IPS DF 4.7 (cell line): Measurements from ENCODE around the gene CFAP210.

Experiments used
- DNase-seq: peaks from one replicate; pipeline ENCODE4 v3.0.0-alpha.2; 2013; ENCODE audit warnings: low spot score; ENCODE audit errors: extremely low read depth

CFAP210 gene, protein sequence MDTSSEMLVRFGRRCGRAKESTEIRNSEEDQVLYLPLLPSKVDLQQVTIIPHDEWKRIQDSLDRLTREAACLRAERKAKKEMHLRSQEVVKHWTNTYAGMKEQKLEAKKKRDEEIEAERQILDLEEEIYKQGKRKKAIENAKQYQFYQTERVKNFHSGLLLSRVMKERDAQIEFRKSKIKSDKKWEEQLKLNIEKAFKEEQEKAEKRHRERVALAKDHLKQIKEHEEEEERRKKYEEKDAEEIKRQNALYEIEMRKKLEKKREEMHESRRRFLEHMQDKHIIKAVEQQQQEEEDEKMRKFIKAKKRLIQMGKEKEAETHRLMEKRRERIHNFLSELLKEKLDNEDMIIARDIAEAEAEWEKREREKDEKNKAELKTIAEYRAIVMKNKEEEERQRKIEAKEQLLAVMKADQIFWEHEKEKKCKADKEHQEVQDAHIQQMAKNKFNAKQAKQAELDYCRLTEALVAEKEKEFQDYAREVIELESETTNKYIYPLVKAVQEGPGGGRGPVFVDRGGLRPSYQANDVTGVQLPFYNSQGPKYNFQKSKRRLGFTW

DNA sequence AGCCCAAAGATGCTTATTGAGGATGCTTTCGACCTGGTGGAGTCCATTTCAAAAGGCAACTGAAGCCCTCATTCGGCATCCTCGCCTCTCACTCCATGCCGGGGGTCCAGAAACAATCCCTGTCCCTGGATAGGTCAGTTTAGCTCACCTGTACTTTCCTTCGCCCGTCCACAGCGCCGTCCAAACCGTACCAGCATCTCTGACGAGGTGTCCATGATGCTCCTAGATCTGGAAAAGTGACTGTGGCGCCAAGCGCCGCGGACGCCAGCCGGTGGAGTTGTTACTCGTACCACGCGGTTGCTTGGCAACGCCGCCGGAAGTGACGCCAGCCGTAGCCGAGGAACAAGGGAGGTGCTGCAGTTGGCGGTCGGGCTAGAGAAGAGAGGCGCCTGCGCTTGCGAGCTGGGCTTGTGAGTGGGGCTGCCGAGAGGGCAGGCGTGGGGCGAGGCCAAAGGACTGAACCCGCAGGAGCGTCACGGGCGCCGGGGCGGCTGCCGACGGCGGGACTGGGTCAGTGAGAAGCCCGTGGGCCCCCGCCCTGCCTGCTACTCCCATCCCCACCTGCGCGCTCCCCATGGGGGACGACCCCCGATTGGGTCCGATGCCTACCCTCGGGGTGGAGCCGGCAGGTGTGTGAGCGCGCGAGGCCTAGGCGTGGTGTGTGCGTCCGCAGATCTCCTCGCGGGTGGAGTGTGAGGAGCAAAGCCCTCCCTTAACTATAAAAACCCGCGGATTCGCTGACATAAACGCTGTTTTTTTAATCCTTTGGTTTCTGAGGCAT, at the start of gene CFAP210, which contains the start of gene PHOSPHO2:
Gene CFAP210 (minus strand): TSS at position 293 of the 781 bp plus-strand sequence. CDS start 78 bp downstream, at position 215.
Gene PHOSPHO2 (plus strand): TSS at position 357 of the 781 bp plus-strand sequence. CDS start 6,503 bp downstream, outside the sequence.
- peak; percentile 75 for DNase-seq

DNA sequence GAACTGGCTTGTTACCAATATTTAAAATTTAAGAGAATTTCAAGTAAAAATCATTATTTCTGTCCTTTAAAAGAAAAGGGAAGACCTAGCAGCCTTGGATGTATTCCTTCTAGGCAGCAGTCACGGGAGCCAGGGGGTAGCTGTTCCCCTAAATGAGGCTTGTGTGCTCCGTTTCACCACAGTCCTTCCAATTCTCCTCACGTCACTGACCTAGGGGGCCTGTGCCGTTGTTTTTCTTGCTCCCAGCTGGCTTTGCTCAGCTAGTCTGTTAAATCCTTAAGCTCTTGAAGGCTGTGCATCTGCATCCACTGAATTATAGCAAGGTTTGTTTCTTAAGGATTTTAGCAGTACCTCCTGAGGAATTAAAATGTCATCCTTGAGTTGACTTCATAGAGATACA, 49.3 kb upstream of the CFAP210 start:
- DNase-seq = no peak

DNA sequence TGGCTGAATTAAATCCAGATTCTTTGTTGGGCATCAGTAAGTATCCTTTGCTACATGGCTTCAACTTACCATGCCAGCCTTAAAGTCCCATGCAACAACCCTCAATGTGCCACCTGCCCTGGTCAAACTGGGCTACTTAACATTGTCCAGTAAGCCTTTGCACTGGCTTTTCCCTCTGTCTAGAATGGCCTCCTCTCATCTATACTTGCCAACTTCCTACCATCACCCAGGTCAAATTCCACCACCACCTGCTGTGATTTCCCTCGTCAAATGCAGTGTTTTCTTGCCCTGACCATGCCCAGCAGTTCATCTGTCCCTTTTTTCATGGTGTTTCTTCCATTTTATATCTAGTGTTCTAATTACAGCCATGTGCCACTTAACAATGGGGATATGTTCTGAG, 45.1 kb upstream of the CFAP210 start:
- DNase-seq = no peak

DNA sequence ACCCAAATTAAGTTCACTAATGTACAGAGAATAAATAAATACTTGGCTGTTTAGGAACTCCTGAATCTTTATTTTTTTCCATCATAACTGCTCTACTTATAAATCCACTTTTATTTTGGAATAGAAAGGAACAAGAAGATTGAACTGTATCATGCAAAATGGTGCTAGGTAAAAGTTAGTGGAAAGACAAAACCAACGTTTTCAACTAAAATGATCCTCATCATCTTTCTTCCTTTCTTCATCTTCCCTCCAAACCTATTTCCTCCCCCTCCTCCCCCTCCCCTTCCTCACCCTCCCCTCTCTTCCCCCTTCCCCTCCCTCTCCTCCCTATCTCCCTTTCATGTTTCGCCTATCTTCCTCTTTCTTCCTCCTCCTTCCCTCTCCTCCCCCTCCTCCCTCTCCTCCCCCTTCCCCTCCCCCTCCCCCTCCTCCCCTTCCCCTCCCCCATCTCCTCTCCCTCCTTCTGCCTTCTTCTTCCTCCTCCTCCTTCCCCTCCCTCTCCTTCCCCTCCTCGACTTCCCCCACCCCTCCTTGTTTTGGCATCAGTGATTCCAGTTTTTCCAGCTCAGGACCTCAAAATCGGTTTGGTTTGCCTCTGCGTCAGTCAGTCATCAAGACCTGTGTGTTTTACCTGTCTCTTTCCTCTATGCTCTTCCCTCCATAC, 44.5 kb upstream of the CFAP210 start:
- no peak for DNase-seq

DNA sequence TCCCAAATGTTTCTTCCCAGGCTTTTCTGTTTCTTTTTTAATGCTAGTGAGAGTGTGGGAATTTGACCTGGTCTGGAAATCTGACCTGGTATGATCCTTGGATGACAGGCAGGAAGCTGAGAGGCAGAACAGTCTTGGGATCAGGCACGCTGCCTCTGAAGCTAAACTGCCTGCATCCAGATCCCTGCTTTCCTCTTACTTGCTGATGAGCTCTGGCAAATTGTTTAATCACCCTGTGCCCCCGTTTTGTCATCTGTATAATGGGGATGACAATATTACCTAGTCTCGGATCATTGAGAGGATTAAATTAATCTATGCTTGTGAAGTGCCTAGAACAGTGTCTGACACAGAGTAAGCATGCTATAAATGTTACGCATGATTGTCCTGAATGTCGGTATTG, 42.7 kb upstream of the CFAP210 start:
- no peak for DNase-seq

DNA sequence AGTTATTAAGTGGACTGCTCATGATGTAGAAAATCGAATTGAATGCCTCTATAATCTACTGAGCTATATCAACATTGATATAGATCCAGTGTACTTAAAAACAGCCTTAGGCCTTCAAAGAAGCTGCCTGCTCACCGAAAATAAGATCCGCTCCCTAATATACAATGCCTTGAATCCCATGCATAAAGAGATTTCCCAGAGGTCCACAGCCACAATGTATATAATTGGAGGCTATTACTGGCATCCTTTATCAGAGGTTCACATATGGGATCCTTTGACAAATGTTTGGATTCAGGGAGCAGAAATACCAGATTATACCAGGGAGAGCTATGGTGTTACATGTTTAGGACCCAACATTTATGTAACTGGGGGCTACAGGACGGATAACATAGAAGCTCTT, 41.4 kb upstream of the CFAP210 start:
- DNase-seq = no peak

DNA sequence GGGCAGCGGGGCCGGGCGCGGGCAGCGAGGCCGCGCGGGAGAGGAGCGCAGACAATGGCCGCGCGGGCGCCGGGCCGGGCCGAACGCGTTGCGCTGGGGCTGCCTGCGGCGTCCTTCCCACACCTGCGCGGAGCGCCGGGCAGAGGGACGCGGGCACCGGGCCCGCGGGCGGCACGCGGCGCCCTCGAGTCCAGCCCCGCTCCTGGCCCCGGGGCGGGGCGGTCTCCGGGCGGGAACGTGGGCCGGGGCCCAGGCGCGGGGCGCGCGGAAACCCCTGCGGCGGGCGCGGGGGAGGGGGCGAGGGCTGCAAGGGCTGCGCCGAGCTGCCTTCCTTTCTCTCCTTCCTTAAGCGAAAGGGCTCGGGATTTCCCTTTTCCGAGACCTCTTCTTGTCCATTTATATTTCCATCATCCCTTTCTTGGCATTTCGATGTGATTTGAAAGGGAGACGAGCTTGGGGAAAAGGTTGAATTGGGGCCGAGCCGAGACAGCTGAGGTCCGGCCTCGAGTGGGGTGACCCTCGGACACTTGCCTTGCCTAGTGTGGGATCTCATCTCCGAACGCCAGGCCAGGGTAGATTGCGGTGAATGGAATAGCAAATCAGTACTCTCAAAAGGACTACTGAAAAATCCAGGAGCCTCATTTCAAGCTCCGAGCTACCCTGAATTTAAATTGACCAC, 40.1 kb upstream of the CFAP210 start:
- no peak for DNase-seq

DNA sequence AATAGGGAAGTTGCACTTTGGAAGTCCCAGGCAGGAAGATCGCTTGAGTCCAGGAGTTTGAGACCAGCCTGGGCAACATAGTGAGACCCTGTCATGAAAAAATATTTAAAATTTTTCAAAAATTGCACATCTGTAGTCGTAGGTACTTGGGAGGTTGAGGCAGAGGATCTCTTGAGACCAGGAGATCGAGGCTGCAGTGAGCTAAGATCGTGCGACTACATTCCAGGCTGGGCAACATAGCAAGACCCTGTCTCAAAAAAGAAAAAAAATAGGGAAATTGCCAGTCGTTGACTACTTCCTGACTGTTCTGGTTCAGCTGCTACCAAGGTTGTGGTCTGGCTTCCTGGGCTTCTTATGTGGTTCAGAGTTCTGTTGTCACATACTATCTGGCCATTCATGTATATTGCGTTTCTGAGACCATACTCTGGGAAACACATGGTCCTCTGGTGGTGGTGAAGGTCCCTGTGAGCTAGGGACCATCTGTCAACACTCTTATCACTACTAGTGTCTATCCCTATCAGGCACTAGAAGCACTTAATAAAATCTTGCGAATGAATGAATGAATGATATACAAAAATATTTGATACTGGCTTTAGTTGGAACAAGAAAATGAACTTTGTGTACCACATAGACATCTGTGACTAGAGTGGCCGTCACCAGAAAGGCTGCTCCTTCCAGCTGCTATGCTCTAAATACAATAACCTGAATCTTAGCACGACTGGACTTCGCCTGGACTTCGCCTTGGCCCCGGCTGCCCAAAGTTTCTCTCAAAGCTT, 38.6 kb upstream of the CFAP210 start:
- DNase-seq = no peak

DNA sequence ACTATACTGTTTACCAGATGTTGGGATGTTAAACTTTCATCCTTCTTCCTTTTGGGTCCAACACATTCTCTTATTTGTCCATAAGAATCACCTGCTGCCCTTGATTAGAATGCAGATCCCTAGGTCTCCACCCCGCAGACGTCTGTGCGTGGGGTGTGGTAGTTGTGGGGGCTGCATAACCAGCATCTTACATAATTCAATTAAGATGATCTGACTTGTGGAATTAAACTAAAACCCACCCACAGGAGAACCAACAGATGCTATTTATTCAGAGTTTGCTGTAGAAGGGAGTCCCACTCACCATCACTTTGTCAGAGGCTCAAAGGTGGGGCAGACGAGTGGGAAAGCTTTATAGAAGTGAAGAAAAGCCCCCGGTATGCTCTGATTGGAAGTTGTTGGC, 37.9 kb upstream of the CFAP210 start:
- no peak for DNase-seq

DNA sequence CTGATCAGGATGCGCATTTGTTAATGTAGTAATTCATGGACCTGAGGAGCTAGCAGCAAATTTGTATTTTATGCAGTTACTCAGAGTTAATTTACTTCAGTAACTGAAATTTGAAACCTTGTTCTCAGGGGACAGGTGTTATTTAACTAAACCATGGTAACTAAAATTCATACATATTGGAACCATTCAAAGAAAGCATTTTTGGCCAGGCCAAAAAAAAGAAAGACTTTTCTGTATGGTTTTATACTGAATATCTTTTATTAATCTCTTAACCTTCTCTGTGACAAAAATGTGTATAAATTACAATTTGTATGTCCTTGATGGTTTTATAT, 35.0 kb upstream of the CFAP210 start:
- DNase-seq = no peak

DNA sequence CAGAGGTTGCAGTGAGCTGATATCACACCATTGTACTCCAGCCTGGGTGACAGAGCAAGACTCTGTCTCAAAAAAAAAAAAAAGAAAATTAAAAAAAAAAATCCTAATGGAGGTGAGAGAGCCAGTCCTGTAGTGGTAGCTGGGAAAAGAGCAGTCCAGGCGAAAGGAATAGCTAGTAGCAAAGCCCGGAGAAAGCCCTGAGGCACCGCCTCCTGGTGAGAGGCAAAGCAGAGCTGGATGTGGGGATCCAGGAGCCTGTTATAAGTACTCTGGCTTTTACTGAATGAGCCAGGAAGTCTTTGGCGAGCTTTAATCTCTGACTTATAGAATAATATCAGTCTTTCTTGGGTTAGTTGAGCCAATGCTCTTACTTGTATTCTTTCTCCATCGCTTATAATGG, 32.9 kb upstream of the CFAP210 start:
- no peak for DNase-seq

DNA sequence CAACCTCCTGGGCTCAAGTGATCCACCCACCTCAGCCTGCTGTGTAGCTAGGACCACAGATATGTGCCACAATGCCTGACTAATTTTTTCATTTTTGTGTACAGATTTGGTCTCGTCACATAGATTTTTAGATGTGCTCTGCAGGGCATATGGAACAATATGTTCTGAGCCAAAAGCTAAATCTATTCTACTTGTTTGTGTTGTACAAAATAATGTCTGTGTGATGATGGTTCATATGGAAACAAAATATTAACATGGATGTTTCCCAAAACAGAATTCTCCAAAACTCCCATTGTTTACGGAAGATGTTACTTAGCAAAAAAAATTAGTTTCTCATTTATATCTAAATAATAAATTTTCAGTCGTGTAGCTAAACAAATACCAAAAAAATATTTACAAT, 26.8 kb upstream of the CFAP210 start:
- no peak for DNase-seq

DNA sequence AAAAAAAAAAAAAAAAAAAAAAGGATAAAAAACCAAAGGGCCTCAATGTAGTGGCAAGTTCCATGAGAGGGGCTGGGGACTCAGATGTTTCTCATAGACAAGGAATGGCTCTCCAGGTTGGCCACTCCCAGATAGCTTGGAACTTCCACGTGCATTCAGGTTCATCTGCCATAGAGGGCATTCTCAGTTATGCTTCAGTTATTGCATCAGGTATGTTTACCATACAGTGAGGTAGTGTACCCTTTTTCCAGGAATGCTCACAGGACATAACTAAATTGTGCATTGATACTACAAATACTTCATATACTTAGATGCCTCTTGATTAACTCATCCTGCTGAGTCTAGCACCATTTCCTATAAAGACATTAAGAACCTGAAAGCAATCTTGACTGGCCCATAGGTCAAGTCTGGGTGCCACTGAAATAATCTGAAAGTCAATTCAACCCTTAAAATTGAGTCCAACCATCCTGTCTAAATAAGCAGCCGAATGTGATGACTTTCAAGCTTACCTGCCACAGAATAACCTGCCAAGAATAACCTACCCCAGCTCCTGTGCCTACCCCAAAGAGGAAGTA, 24.8 kb upstream of the CFAP210 start:
- DNase-seq = no peak

DNA sequence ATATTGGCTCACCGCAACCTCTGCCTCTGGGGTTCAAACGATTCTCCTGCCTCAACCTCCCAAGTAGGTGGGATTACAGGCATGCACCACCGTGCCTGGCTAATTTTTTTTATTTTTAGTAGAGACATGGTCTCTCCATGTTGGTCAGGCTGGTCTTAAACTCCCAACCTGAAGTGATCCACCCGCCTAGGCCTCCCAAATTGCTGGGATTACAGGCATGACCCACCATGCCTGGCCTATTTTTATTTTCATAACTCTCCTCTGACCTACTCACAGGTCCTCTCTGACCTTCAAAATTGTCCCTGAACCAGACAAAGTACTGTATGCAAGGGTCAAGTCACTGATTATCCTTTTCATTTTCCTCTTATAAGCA, 23.5 kb upstream of the CFAP210 start:
- no peak for DNase-seq

DNA sequence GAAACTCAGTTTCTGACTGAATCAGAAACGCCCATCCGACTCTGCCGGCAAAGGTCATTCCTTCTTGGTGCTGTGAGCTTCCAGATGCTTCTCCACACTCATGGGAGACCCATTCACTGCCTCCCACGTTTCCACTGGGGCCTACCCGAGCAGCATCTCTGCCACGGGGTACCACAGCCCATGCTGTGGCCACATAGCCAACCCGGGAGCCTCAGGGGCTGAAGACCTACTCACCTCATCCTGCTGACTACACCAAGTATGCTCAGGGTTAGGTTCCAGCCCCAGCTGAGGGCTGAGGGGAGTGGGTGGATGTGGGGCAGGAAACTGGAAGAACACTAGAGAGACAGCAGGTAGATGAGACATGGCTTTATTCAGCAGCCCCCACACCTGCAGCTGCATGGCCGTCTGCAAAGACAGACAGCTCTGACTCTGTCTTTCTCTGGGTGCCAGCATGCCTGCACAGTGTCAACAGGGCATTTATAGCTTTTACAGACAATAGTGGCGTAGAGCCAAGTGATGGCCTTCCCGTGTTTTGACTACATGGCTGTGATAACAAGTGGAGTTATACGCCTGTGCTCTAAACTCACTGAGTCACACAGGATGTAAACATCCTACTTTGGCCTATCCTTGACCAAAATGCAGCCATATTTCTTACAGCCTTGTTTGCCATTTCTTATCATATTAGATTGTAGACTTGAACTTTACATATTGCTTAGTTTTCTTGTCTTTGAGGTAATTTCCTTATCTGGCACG, 22.9 kb upstream of the CFAP210 start:
- DNase-seq = no peak

DNA sequence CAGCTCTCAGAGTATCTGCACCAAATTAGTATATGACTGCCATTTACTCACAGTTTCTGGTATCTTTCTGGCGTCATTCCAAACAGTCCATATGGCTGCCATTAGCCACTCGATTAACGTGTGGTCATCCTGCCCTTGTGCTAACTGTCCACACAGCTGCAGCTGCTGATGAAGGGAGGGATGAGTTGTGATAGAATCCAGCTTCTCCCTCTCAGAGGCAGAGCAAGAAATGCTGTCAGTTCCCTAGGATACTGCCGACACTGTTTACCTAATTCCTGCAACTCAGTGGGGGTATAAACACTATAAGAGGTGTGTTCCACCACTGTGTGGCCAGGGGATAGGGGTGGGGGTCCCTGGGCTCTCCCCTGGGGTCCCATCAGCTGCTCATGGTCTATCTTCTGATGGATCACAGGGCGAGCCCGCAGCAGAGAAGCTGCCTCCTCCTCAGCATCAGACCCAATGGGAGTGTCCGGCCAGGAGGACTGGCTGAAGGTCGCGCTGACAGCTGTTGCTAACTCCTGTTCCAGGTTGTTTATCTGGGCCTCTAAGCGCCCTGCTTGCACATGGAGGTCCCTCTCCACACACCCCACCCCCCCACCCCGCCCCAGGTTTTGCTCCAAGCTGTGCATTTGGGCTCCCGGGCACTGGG, 22.2 kb upstream of the CFAP210 start:
- no peak for DNase-seq

DNA sequence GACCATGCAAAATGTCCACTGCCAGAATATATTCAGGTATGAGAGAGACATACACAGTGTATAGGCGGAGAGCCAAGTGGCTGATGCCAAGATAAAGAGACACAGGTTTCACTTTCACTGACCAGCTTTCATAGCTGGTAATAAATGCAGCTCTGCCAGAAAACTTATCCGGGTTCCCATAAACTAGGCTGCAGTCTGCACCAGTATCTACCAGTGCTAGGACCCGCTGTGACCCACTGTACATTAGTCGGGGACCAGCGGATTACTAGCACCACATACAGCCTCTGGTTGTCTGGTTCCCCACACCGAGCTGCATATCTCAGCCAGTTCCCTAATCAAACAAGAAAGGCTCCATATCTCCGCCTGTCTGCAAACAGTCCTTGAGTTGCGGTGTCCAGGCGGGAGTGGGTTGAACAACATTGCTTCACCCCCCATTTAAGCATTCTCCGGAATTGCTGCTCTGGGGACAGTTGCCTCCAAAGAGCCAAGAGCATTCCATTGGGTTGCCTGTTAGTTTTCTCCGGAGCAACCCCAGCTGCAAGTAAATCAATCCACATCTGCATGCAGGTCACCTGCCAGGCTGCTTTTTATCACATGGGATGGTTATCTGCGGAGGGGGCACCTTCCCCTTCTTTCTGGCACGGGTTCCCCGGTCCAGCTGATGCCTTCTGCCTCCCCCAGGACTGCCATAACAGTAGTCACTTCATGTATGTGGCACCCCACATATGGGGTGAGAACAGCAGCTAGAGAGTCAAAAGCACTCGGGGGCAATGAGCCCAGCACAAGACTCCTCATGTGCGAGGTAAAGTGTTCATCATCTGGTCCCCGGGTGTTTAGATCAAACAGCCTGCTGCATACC, 21.4 kb upstream of the CFAP210 start:
- no peak for DNase-seq

DNA sequence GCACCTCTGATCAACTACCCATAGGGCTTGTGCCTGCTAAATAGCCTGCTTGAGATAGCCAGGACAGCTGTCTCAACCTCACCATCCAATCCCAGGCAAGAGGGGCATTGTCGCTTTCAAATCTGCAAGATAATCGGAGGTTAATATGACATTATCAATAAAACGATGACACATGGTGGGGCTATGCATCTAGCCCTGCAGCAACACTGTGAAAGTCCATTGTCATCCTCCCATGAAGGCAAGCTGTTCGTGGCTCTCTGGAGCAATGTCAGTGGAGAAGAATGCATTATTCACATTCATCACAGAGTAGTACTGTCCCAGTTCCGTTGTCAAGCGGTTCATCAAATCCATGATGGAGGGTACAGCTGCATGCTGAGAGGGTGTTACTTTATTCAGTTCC, 20.5 kb upstream of the CFAP210 start:
- DNase-seq = no peak
